ENCODE results near the gene BRPF1.
A peak's percentile ranks its signal among the peaks of the same experiment; 100 is the strongest.

The BRPF1 gene

GRCh38 chr3:9791790-9792404, 60.4 kb downstream of the BRPF1 start:
- DNase-seq = no peak

GRCh38 chr3:9792405-9793160, 61.0 kb downstream of the BRPF1 start, which contains the start of the genes ARPC4 and TADA3:
Gene ARPC4 (plus strand): TSS chr3:9793082. CDS start chr3:9793122, 40 bp downstream.
Gene TADA3 (minus strand): TSS chr3:9792473. CDS start chr3:9791466, 1,007 bp downstream.
- peak; percentile 90 for DNase-seq

GRCh38 chr3:9793161-9793781, 61.7 kb downstream of the BRPF1 start:
- DNase-seq = no peak

GRCh38 chr3:9794400-9794799, 62.9 kb downstream of the BRPF1 start:
- DNase-seq = no peak

GRCh38 chr3:9795207-9795606, 63.7 kb downstream of the BRPF1 start:
- DNase-seq = no peak

- no peak for DNase-seq
Measured at GRCh38 chr3:9797196-9797945, 65.8 kb downstream of the BRPF1 start.

Data from activated naive CD4-positive, alpha-beta T cell treated with anti-CD3 and anti-CD28 coated beads, Interleukin-2, amount 50 U/mL, for 16 hours (primary cell).